Activated T-helper 1 cell treated with anti-CD3 and anti-CD28 coated beads, Interleukin-12 subunit alpha, Interleukin-12 subunit beta, Interleukin-2, Interleukin-4 antibody, amounts not matched to agents 30 ng/mL and 10 ng/mL and 1 ng/mL, durations not matched to agents 14 hours and 24 hours and 36 hours (primary cell): Measurements from ENCODE around the gene CAMTA1. TPM values are rescaled to one million over a fixed set of nuclear protein-coding genes. Genes with fewer than 3 reads are reported as not detected.

ENCODE experiments used
- DNase-seq: peaks from one replicate; pipeline ENCODE4 v3.0.0; 2021; ENCODE audit warnings: low spot score
- H3K27ac Mint-ChIP-seq: one replicate; pipeline ENCODE4 v1.8.0; 2021; ENCODE audit warnings: mild to moderate bottlenecking, mixed read lengths
- H3K27me3 Mint-ChIP-seq: one replicate; pipeline ENCODE4 v1.8.0; 2022; ENCODE audit warnings: mild to moderate bottlenecking, moderate library complexity, mixed read lengths; ENCODE audit not compliant: insufficient read depth
- H3K36me3 Mint-ChIP-seq: one replicate; pipeline ENCODE4 v1.8.0; 2021; ENCODE audit warnings: low read depth, mixed read lengths
- H3K4me1 Mint-ChIP-seq: one replicate; pipeline ENCODE4 v1.8.0; 2021; ENCODE audit warnings: low read depth, mixed read lengths
- H3K4me3 Mint-ChIP-seq: one replicate; pipeline ENCODE4 v1.8.0; 2021; ENCODE audit warnings: mild to moderate bottlenecking, moderate library complexity, mixed read lengths
- H3K9me3 Mint-ChIP-seq: one replicate; pipeline ENCODE4 v1.8.0; 2021; ENCODE audit warnings: mixed read lengths
- intact Hi-C: fragments of 100-400 bp; cut with micrococcal nuclease; formaldehyde crosslinking; loops from one replicate; pipeline ENCODE4 v1.15.1; 2024
- total RNA-seq: library from RNA; stranded (reverse); gene quantifications from 2 replicates; pipeline ENCODE4 v1.2.3, GENCODE V29; 2022

Gene CAMTA1
- total RNA-seq, 1 donor from 2014 or later = 57.2 TPM

- H3K4me1 Mint-ChIP-seq = peaks cover 27% of the 10 kb centered on the region
- no peaks in the 10 kb centered on the region for H3K9me3 Mint-ChIP-seq
- intact Hi-C loops = no loop called here
- DNase-seq = no peak
- H3K36me3 Mint-ChIP-seq = peaks cover 6% of the 10 kb centered on the region
- no peaks in the 10 kb centered on the region for H3K27me3 Mint-ChIP-seq
- H3K4me3 Mint-ChIP-seq = no peak overlapping the region
- H3K27ac Mint-ChIP-seq = no peak overlapping the region
Observed at GRCh38 chr1:6867729-6868659, 82.7 kb downstream of the CAMTA1 start.

- no peak overlapping the region for H3K27ac Mint-ChIP-seq
- no peaks in the 10 kb centered on the region for H3K27me3 Mint-ChIP-seq
- intact Hi-C loops = no loop called here
- H3K36me3 Mint-ChIP-seq = peaks cover 6% of the 10 kb centered on the region
- no peaks in the 10 kb centered on the region for H3K9me3 Mint-ChIP-seq
- no peak overlapping the region for H3K4me3 Mint-ChIP-seq
- H3K4me1 Mint-ChIP-seq = peaks cover 27% of the 10 kb centered on the region
- DNase-seq = no peak
Observed at GRCh38 chr1:6868660-6869380, 83.6 kb downstream of the CAMTA1 start.

GRCh38 chr1:6869545-6869944 is 84.3 kb downstream of the CAMTA1 start:
- intact Hi-C loops = no loop called here
- H3K36me3 Mint-ChIP-seq = peaks cover 6% of the 10 kb centered on the region
- no peak overlapping the region for H3K4me3 Mint-ChIP-seq
- H3K4me1 Mint-ChIP-seq = peaks cover 27% of the 10 kb centered on the region
- no peak overlapping the region for H3K27ac Mint-ChIP-seq
- no peaks in the 10 kb centered on the region for H3K9me3 Mint-ChIP-seq
- no peaks in the 10 kb centered on the region for H3K27me3 Mint-ChIP-seq
- no peak for DNase-seq

- Mint-ChIP-seq H3K4me1 (peaks cover 27% of the 10 kb centered on the region), H3K36me3 (peaks cover 6% of the 10 kb centered on the region), H3K27me3 (no peaks in the 10 kb centered on the region), H3K27ac (no peak overlapping the region), H3K9me3 (no peaks in the 10 kb centered on the region), H3K4me3 (no peak overlapping the region)
- no peak for DNase-seq
- intact Hi-C loops = no loop called here
Observed at GRCh38 chr1:6870086-6870485, 84.8 kb downstream of the CAMTA1 start.

- no peaks in the 10 kb centered on the region for H3K9me3 Mint-ChIP-seq
- no peaks in the 10 kb centered on the region for H3K27me3 Mint-ChIP-seq
- H3K27ac Mint-ChIP-seq = no peak overlapping the region
- H3K36me3 Mint-ChIP-seq = peaks cover 6% of the 10 kb centered on the region
- DNase-seq = no peak
- peaks cover 27% of the 10 kb centered on the region for H3K4me1 Mint-ChIP-seq
- intact Hi-C loops = no loop called here
- no peak overlapping the region for H3K4me3 Mint-ChIP-seq
Observed at GRCh38 chr1:6870571-6870970, 85.3 kb downstream of the CAMTA1 start.

- DNase-seq = no peak
- H3K27ac Mint-ChIP-seq = no peak overlapping the region
- no peak overlapping the region for H3K4me3 Mint-ChIP-seq
- intact Hi-C loops = no loop called here
- H3K27me3 Mint-ChIP-seq = no peaks in the 10 kb centered on the region
- H3K36me3 Mint-ChIP-seq = peaks cover 7% of the 10 kb centered on the region
- H3K9me3 Mint-ChIP-seq = no peaks in the 10 kb centered on the region
- peaks cover 27% of the 10 kb centered on the region for H3K4me1 Mint-ChIP-seq
Observed at GRCh38 chr1:6871300-6871972, 86.2 kb downstream of the CAMTA1 start.

- intact Hi-C loops = no loop called here
- no peak overlapping the region for H3K4me3 Mint-ChIP-seq
Observed at GRCh38 chr1:6872573-6873261, 87.5 kb downstream of the CAMTA1 start.

GRCh38 chr1:6873298-6874015 is 88.2 kb downstream of the CAMTA1 start:
- H3K27me3 Mint-ChIP-seq = no peaks in the 10 kb centered on the region
- no peak for DNase-seq
- no peak overlapping the region for H3K27ac Mint-ChIP-seq
- H3K9me3 Mint-ChIP-seq = no peaks in the 10 kb centered on the region
- H3K4me3 Mint-ChIP-seq = no peak overlapping the region
- H3K4me1 Mint-ChIP-seq = peaks cover 24% of the 10 kb centered on the region
- H3K36me3 Mint-ChIP-seq = peaks cover 7% of the 10 kb centered on the region
- intact Hi-C loops = no loop called here

More at GRCh38 chr1:6872573-6873261, 87.5 kb downstream of the CAMTA1 start:
- no peak overlapping the region for H3K27ac Mint-ChIP-seq
- DNase-seq = no peak
- peaks cover 7% of the 10 kb centered on the region for H3K36me3 Mint-ChIP-seq
- H3K27me3 Mint-ChIP-seq = no peaks in the 10 kb centered on the region
- H3K4me1 Mint-ChIP-seq = peaks cover 27% of the 10 kb centered on the region
- H3K9me3 Mint-ChIP-seq = no peaks in the 10 kb centered on the region

GRCh38 chr1:6874298-6874697 is 89.0 kb downstream of the CAMTA1 start:
- no peaks in the 10 kb centered on the region for H3K9me3 Mint-ChIP-seq
- peaks cover 17% of the 10 kb centered on the region for H3K4me1 Mint-ChIP-seq
- intact Hi-C loops = no loop called here
- H3K36me3 Mint-ChIP-seq = peaks cover 7% of the 10 kb centered on the region
- H3K4me3 Mint-ChIP-seq = no peak overlapping the region
- H3K27me3 Mint-ChIP-seq = no peaks in the 10 kb centered on the region
- no peak for DNase-seq
- H3K27ac Mint-ChIP-seq = no peak overlapping the region

GRCh38 chr1:6880951-6881690 is 95.9 kb downstream of the CAMTA1 start:
- intact Hi-C loops = no loop called here
- Mint-ChIP-seq H3K36me3 (peaks cover under 1% of the 10 kb centered on the region), H3K27ac (no peak overlapping the region), H3K4me3 (no peak overlapping the region), H3K4me1 (peaks cover 5% of the 10 kb centered on the region), H3K27me3 (peaks cover 2% of the 10 kb centered on the region), H3K9me3 (no peaks in the 10 kb centered on the region)
- DNase-seq = no peak

- DNase-seq = no peak
- H3K4me3 Mint-ChIP-seq = no peak overlapping the region
- intact Hi-C loops = no loop called here
Observed at GRCh38 chr1:6882414-6882813, 97.2 kb downstream of the CAMTA1 start.

More at GRCh38 chr1:6882414-6882813, 97.2 kb downstream of the CAMTA1 start:
- no peaks in the 10 kb centered on the region for H3K36me3 Mint-ChIP-seq
- no peak overlapping the region for H3K27ac Mint-ChIP-seq
- H3K9me3 Mint-ChIP-seq = no peaks in the 10 kb centered on the region
- H3K4me1 Mint-ChIP-seq = peaks cover 5% of the 10 kb centered on the region
- peaks cover 2% of the 10 kb centered on the region for H3K27me3 Mint-ChIP-seq
